HG03196 (cell line): ENCODE results near the gene ZNF548.

ENCODE experiments used
- ATAC-seq: cut with Tn5 transposase; IDR thresholded peaks from one replicate; pipeline ENCODE4 v1.9.1; 2021; ENCODE audit not compliant: unreplicated experiment

ZNF548 gene

GRCh38 chr19:57395710-57396109 is 6.1 kb downstream of the ZNF548 start:
- no peak for ATAC-seq

- ATAC-seq: no peak
Measured at GRCh38 chr19:57398868-57399267, 9.2 kb downstream of the ZNF548 start.

- ATAC-seq: no peak
Measured at GRCh38 chr19:57403737-57404563, 14.3 kb downstream of the ZNF548 start.

GRCh38 chr19:57406516-57407123 is 17.0 kb downstream of the ZNF548 start:
- ATAC-seq: no peak

GRCh38 chr19:57410877-57411671 is 21.4 kb downstream of the ZNF548 start, which contains the start of gene ZNF17:
Gene ZNF17 (plus strand): TSS chr19:57411161. CDS start chr19:57413616, 2,455 bp downstream.
- ATAC-seq: peak; percentile 99

- ATAC-seq: no peak
Measured at GRCh38 chr19:57419439-57419838, 29.8 kb downstream of the ZNF548 start.

GRCh38 chr19:57421037-57421436 is 31.4 kb downstream of the ZNF548 start:
- ATAC-seq: no peak

- peak; percentile 9 for ATAC-seq
Measured at GRCh38 chr19:57434386-57435061, 44.9 kb downstream of the ZNF548 start.

GRCh38 chr19:57435062-57435978 is 45.7 kb downstream of the ZNF548 start, which contains the start of gene ZNF749:
Gene ZNF749 (plus strand): TSS chr19:57435325. CDS start chr19:57435579, 254 bp downstream.
- ATAC-seq: peak; percentile 87

- ATAC-seq: no peak
Measured at GRCh38 chr19:57436417-57436816, 46.8 kb downstream of the ZNF548 start.

GRCh38 chr19:57437931-57438330 is 48.3 kb downstream of the ZNF548 start:
- no peak for ATAC-seq

- ATAC-seq: no peak
Measured at GRCh38 chr19:57438925-57439324, 49.3 kb downstream of the ZNF548 start.

GRCh38 chr19:57441979-57442752 is 52.5 kb downstream of the ZNF548 start:
- no peak for ATAC-seq

GRCh38 chr19:57443121-57443696 is 53.6 kb downstream of the ZNF548 start:
- no peak for ATAC-seq

GRCh38 chr19:57452307-57452706 is 62.7 kb downstream of the ZNF548 start:
- no peak for ATAC-seq
